Astrocyte of the spinal cord (primary cell): ENCODE results near the gene ECT2L.
A peak's percentile ranks its signal among the peaks of the same experiment; 100 is the strongest.

Source experiments
- DNase-seq: peaks from one replicate; pipeline ENCODE4 v3.0.0; 2011; ENCODE audit warnings: low read depth, low spot score
- H3K4me3 ChIP-seq: 2 replicates; pipeline ENCODE4 v1.5.1; 2011; ENCODE audit warnings: low read depth, mild to moderate bottlenecking, low read length, moderate library complexity
- CTCF ChIP-seq: IDR thresholded peaks from 2 replicates; pipeline ENCODE4 v1.5.1; 2012; ENCODE audit warnings: low read depth, mild to moderate bottlenecking, low read length, inconsistent platforms
- in situ Hi-C: cut with HindIII; loops from 2 replicates; pipeline ENCODE4 v1.10.0; 2017; ENCODE audit warnings: low sequenced_read_pairs

ECT2L gene

GRCh38 chr6:138815221-138815620 is 19.3 kb downstream of the ECT2L start:
- in situ Hi-C loops = no loop called here
- no peak overlapping the region for H3K4me3 ChIP-seq
- no peak for DNase-seq
- no peak for TF ChIP-seq CTCF

GRCh38 chr6:138815797-138816528 is 20.1 kb downstream of the ECT2L start:
- peak; percentile 78 for DNase-seq
- in situ Hi-C loops = no loop called here
- TF ChIP-seq CTCF = peak; percentile 70
- no peak overlapping the region for H3K4me3 ChIP-seq

- DNase-seq = peak; percentile 77
- H3K4me3 ChIP-seq = no peak overlapping the region
- in situ Hi-C loops = no loop called here
- no peak for TF ChIP-seq CTCF
Observed at GRCh38 chr6:138817799-138818198, 21.9 kb downstream of the ECT2L start.

GRCh38 chr6:138818496-138819194 is 22.8 kb downstream of the ECT2L start:
- in situ Hi-C loops = no loop called here
- no peak overlapping the region for H3K4me3 ChIP-seq
- TF ChIP-seq CTCF = no peak
- DNase-seq = no peak

GRCh38 chr6:138821519-138821918 is 25.6 kb downstream of the ECT2L start:
- in situ Hi-C loops = no loop called here
- DNase-seq = no peak
- TF ChIP-seq CTCF = no peak
- no peak overlapping the region for H3K4me3 ChIP-seq

- in situ Hi-C loops = no loop called here
- no peak for DNase-seq
- no peak overlapping the region for H3K4me3 ChIP-seq
- no peak for TF ChIP-seq CTCF
Observed at GRCh38 chr6:138824482-138825144, 28.7 kb downstream of the ECT2L start.
